Ovary (tissue), 10 donors: ENCODE data around the gene CFAP119. TPM values are rescaled to one million over a fixed set of nuclear protein-coding genes. Genes with fewer than 3 reads are reported as not detected.
"Not testable (repeated sequence)": the region's sequence is repeated elsewhere in the genome, so short reads cannot be mapped to it uniquely, and the experiment has no call there.

Experiments used
- DNase-seq, 5 donors: peaks; one replicate each; pipeline ENCODE4 v3.0.0-alpha.2; 2019 to 2020
- H3K27ac ChIP-seq, 2 donors: fragments of 200-600 bp; one replicate each; pipeline versions ENCODE4 v1.5.1 to v1.8.0; 2019 to 2022
- H3K27me3 ChIP-seq: fragments of 200-600 bp; one replicate; pipeline ENCODE4 v1.8.0; 2022
- H3K36me3 ChIP-seq: fragments of 200-600 bp; sonication (generic); one replicate; pipeline ENCODE4 v1.5.1; 2019
- H3K4me1 ChIP-seq: one replicate; pipeline ENCODE4 v1.8.1; 2013; ENCODE audit warnings: mild to moderate bottlenecking, moderate library complexity; ENCODE audit not compliant: insufficient read depth
- H3K4me3 ChIP-seq: fragments of 200-600 bp; sonication (generic); one replicate; pipeline ENCODE4 v1.5.1; 2017
- H3K9me3 ChIP-seq, 2 donors: fragments of 200-600 bp in 1 of 2; sonication (generic) in 1 of 2; one replicate each; pipeline versions ENCODE4 v1.5.1 to v1.8.1; 2013 to 2019; ENCODE audit warnings: mild to moderate bottlenecking in 1 of 2, moderate library complexity in 1 of 2
- EP300 ChIP-seq: sonication (generic); formaldehyde crosslinking; IDR thresholded peaks from one replicate; pipeline ENCODE4 v1.6.1; 2017; ENCODE audit warnings: antibody characterized with exemption
- POLR2A ChIP-seq: fragments of 450-650 bp; IDR thresholded peaks from one replicate; pipeline ENCODE4 v1.6.1; 2017; ENCODE audit warnings: antibody characterized with exemption, mild to moderate bottlenecking, moderate library complexity
- WGBS, 3 donors: extraction: QIAGEN DNeasy Blood & Tissue Kit in 1 of 3; methylation state at CpG; one replicate each; pipeline versions ENCODE4 v1.1.5 to v1.1.7; 2013 to 2017; 5-methylcytosine and 5-hydroxymethylcytosine counted together
- intact Hi-C, 4 donors: fragments of 100-400 bp; cut with DNase I; formaldehyde crosslinking; loops; one replicate each; pipeline versions ENCODE4 v1.11.0 to v1.15.1; 2022 to 2023
- long read RNA-seq, 3 donors: library from polyadenylated mRNA in 2 of 3; unstranded in 2 of 3; transcript quantifications; one replicate each; pipeline ENCODE4 v2.0.0 and lab custom pipeline, GENCODE V29; 2021 to 2026
- polyA plus RNA-seq, 2 donors: library from polyadenylated mRNA; stranded (reverse); fragments of 200-250 nt in 1 of 2; fragments of 350-450 nt in 1 of 2; fragmentation: Illumina TruSeq in 1 of 2; extraction: RNeasy Lipid Tissue Mini Kit (QIAGEN cat#74804) in 1 of 2; gene quantifications; one replicate each; pipeline ENCODE4 v1.2.3, GENCODE V29; 2013 to 2014
- total RNA-seq, 7 donors: library from RNA; depleted of rRNA in 2 of 7; stranded (reverse); fragments of >200 nt in 2 of 7; fragmentation: NEBNext Ultra II Directional in 3 of 7; extraction: Animal tissue kit (Norgen Biotek cat#: 25700) in 3 of 7; gene quantifications; one replicate each; pipeline versions ENCODE4 v1.1.0 to v1.2.4, GENCODE V29; 2016 to 2023
- TF ChIP-seq, protein P1 (sequence below), 3 donors: fragments of 450-650 bp in 2 of 3; fragments of 200-600 bp in 1 of 3; IDR thresholded peaks; one replicate each; pipeline versions ENCODE4 v1.5.1 to v1.8.0; 2016 to 2022; ENCODE audit warnings: antibody characterized with exemption in 3 of 3, mild to moderate bottlenecking in 1 of 3
- donor health status: DM: no; HTN: no; CAD: no; lungs with moderate emphysema.
- donor health status: DM: no; HTN: no; CAD: no.
- donor health status: Bipolar disorder and iron deficiency.
- donor health status: DM: yes; HTN: yes; CAD: no.
- donor health status: DM: no; HTN: no; CAD: no.
- donor health status: DM: yes; HTN: yes; CAD: no.

Gene CFAP119
- total RNA-seq (10 to 100 TPM in 1 of 7 donors, 1 to 10 TPM in 6; 1.2 to 27.0 (median 5.1) TPM), polyA plus RNA-seq (1 to 10 TPM; 2.1 to 4.6 TPM)
- long read RNA-seq, donor 1, partial matches to known transcripts: 1 of 8 reads
- long read RNA-seq, donor 1, other reads (novel, unspliced or antisense): 6 of 8 reads
- long read RNA-seq, donor 2, partial matches to known transcripts: 0 of 1 reads
- long read RNA-seq, donor 2, other reads (novel, unspliced or antisense): 0 of 1 reads
- long read RNA-seq, donor 3, partial matches to known transcripts: 4 of 9 reads
- long read RNA-seq, donor 3, other reads (novel, unspliced or antisense): 5 of 9 reads

DNA sequence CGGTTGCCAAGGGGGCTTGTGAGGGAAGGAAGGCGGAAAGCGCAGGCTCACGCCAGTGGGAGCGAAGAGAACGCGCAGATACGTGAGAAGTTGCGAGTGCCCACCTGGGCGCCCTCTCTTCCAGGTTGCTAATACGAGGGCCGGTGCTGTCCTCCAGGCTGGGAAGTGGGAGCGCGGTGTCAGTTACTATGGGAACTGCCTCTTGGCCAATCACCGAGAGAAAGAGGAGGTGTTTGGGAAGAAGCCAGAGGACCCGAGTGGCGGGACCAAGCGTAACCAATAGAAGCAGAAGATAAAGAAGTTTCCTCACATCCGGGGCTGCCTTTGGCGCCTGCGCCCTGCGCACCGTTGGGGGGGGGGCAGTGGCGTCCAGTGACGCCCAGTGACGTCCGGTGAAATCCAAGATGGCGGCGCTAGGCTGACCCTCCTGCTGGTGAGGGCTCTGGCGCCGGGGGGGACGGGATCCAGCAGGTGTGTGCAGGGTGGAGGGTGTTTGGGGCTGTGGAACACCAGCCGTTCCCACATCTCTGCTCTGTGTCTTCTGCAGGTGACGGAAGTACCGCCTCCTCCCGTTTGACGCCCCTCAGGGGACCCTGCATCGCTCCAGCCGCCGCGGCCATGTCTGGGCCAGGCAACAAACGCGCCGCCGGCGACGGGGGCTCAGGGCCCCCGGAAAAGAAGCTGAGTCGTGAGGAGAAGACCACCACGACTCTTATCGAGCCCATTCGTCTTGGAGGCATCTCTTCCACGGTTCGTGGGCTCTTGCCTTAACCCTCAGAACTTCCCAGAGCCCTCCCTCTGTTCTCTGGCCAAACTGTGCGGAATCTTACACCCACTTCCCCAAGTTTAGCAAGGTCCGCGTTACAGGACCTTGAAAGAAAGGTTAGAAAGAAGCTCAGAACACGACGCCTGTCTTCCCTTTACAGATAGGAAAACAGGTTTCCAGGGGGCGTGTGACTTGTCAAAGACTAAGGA is at the start of gene CFAP119, which contains the start of gene RNF40:
Gene CFAP119, minus strand, starts transcription at position 135 of the 975 bp plus-strand sequence. CDS start 314 bp downstream, outside the sequence.
Gene RNF40, plus strand, starts transcription at position 395 of the 975 bp plus-strand sequence. Its CDS starts 224 bp downstream, at position 619.
- DNase-seq: peak; percentile 96 to 98 (median 97)
- TF ChIP-seq EP300 (no peak), POLR2A (peak; percentile 94)
- TF ChIP-seq, protein P1, sequence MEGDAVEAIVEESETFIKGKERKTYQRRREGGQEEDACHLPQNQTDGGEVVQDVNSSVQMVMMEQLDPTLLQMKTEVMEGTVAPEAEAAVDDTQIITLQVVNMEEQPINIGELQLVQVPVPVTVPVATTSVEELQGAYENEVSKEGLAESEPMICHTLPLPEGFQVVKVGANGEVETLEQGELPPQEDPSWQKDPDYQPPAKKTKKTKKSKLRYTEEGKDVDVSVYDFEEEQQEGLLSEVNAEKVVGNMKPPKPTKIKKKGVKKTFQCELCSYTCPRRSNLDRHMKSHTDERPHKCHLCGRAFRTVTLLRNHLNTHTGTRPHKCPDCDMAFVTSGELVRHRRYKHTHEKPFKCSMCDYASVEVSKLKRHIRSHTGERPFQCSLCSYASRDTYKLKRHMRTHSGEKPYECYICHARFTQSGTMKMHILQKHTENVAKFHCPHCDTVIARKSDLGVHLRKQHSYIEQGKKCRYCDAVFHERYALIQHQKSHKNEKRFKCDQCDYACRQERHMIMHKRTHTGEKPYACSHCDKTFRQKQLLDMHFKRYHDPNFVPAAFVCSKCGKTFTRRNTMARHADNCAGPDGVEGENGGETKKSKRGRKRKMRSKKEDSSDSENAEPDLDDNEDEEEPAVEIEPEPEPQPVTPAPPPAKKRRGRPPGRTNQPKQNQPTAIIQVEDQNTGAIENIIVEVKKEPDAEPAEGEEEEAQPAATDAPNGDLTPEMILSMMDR (IDR thresholded peaks at IDR 0.05): peak in 1 of 3 donors; percentile 24
- Histone ChIP-seq H3K27ac (peak within 1 kb of the TSS; percentile 70 to 90), H3K36me3 (no peaks in the 10 kb centered on the region), H3K9me3 (no peaks in the 10 kb centered on the region), H3K4me3 (peak within 1 kb of the TSS; percentile 63), H3K4me1 (peaks cover 6% of the 10 kb centered on the region), H3K27me3 (no peaks in the 10 kb centered on the region)
- 0 to 1% (median 0%) methylated on average over 60 of the region's 60 CpGs for WGBS, 3 donors
- intact Hi-C loops: no loop called here

DNA sequence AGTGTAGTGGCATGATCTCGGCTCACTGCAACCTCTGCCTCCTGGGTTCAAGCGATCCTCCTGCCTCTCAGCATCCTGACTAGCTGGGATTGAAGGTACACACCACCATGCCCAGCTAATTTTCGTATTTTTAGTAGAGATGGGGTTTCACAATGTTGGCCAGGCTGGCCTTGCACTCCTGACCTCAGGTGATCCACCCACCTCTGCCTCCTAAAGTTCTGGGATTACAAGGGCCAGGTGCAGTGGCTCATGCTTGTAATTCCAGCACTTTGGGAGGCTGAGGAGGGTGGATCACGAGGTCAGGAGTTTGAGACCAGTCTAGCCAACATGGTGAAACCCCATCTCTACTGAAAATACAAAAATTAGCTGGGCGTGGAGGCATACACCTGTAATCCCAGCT is 47.8 kb upstream of the CFAP119 start:
- H3K27me3 ChIP-seq, H3K4me3 ChIP-seq, H3K4me1 ChIP-seq, H3K27ac ChIP-seq, DNase-seq, intact Hi-C loops, H3K9me3 ChIP-seq, H3K36me3 ChIP-seq: not testable (repeated sequence)
- WGBS, 3 donors: 84 to 87% (median 85%) methylated on average over 5 of the region's 5 CpGs

DNA sequence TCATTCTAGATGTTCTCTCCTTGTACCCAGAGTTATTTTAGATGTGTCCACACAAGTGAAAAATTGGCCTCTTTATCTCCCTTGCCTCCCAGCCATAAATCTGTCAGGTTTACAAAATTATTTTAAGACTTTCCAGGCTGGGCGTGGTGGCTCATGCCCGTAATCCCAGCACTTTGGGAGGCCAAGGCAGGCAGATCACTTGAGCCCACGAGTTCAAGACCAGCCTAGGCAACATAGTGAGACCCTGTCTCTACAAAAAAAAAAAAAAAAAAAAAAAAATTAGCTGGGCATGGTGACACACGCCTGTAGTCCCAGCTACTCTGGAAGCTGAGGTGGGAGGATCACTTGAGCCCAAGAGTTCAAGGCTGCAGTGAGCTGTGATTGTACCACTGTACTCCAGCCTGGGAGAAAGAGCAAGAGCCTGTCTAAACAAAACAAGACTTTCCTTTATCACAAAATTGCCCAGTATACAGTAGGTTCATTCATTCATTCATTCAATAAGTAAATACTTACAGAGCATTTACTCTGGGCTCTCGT is 47.1 kb upstream of the CFAP119 start:
- H3K4me3 ChIP-seq, H3K27me3 ChIP-seq, H3K36me3 ChIP-seq, H3K9me3 ChIP-seq, intact Hi-C loops, DNase-seq, H3K27ac ChIP-seq, H3K4me1 ChIP-seq: not testable (repeated sequence)
- WGBS, 3 donors: 49 to 55% (median 53%) methylated on average over 5 of the region's 5 CpGs

DNA sequence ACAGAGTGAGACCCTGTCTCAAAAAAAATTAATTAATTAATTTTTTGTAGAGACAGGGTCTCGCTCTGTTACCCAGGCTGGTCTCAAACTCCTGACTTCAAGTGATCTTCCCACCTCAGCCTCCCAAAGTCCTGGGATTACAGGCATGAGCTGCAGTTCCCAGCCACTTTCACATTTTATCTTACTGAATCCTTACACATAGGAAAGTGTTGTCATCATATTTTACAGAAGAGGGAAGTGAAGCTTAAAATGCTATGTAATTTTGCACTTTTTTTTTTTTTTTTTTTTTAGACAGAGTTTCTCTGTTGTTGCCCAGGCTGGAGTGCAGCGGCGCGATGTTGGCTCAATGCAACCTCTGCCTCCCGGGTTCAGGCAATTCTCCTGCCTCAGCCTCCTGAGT is 46.3 kb upstream of the CFAP119 start:
- 96 to 98% (median 97%) methylated on average over 5 of the region's 5 CpGs for WGBS, 3 donors
- H3K27me3 ChIP-seq: no peaks in the 10 kb centered on the region
- no peaks in the 10 kb centered on the region for H3K36me3 ChIP-seq
- no peaks in the 10 kb centered on the region for H3K9me3 ChIP-seq
- no peak overlapping the region for H3K27ac ChIP-seq
- H3K4me1 ChIP-seq: peaks cover 7% of the 10 kb centered on the region
- TF ChIP-seq EP300 (no peak), POLR2A (no peak)
- no peak overlapping the region for H3K4me3 ChIP-seq
- no peak for DNase-seq
- intact Hi-C loops: no loop called here

DNA sequence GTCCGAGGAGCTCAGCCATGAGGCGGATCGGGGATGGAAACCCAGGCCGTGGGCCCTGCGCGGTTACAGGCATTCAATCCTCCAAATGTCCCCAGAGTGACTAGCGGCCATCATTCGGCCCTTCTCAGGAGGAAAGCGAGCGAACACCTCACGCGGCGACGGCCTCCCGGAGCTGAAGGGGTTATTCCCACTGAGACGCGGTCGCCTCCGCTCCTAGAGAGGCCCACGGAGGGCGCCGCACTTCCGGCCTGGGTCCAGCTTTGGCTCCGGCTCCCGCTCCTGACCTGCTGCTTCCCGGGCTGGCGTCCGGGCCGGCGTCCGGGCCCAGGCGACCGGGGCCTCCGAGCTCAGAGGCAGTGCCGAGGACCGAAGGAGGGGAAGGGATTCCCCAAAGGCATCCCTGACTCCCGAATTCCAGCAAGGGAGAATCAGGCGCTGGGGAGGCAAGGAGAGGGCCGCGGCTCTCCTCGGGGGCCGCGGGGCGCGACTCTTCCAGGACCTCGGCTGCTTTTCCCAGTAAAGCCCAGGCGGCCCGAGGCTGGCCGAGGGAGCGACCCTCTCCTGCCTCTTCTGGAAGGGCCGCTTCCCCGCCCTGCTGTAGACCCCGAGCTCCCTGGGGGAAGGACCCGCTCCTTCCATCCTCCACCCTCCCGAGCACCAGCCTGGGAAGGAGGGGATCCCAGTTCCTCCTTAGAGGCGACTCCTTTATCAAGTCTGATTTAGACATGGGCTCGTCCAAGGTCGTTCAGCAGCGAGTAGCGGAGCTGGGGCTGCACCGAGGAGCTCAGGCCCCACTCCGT is 43.7 kb upstream of the CFAP119 start:
- WGBS, 3 donors: 0 to 2% (median 1%) methylated on average over 30 to 62 of the region's 62 CpGs
- TF ChIP-seq, protein P1 (IDR thresholded peaks at IDR 0.05): peak in 1 of 3 donors; percentile 33
- TF ChIP-seq POLR2A (peak; percentile 96), EP300 (no peak)
- Histone ChIP-seq H3K27me3 (no peaks in the 10 kb centered on the region), H3K4me3 (peak overlapping the region; percentile 75), H3K4me1 (peaks cover 7% of the 10 kb centered on the region), H3K9me3 (no peaks in the 10 kb centered on the region), H3K36me3 (no peaks in the 10 kb centered on the region), H3K27ac (peak overlapping the region; percentile 13 to 81)
- DNase-seq: peak; percentile 90 to 93 (median 91)
- intact Hi-C loops: loop anchor here in 1 of 4 donors (2.0 kb wide), 1 partner anchor 19 kb away; the partner anchor contains the start of gene ZNF629
